PC-9 (cell line): ENCODE measurements around the gene GSK3B. TPM values are rescaled to one million over a fixed set of nuclear protein-coding genes. Genes with fewer than 3 reads are reported as not detected.

ENCODE experiments used
- BruUV-seq: library from RNA; stranded (reverse); fragments of 400-500 nt; replicated peaks from 2 replicates; lab custom pipeline; 2021; lab: Mats Ljungman, UMichigan
- CTCF ChIA-PET: fragments of 300-600 bp; sonication (Branson Sonifier 250); formaldehyde crosslinking; loops from one replicate; lab custom pipeline; 2022; ENCODE audit warnings: antibody characterized with exemption; lab: Charles Lee
- POLR2A ChIA-PET: fragments of 300-600 bp; sonication (Branson Sonifier 250); formaldehyde crosslinking; loops from one replicate; lab custom pipeline; 2022; ENCODE audit warnings: antibody characterized with exemption; ENCODE audit not compliant: unreplicated experiment; lab: Charles Lee
- DNase-seq, 2 experiments: peaks; one replicate each; pipeline versions ENCODE4 v3.0.0 to v3.0.0-alpha.2; 2015 to 2022; ENCODE audit warnings: mixed read lengths in 1 of 2
- H2AFZ ChIP-seq: fragments of 200-600 bp; sonication (generic); 2 replicates; pipeline ENCODE4 v1.8.1; 2017; ENCODE audit warnings: antibody characterized with exemption
- H3F3A ChIP-seq: fragments of 200-600 bp; sonication (generic); 2 replicates; pipeline ENCODE4 v1.8.1; 2017; ENCODE audit warnings: antibody characterized with exemption, mild to moderate bottlenecking, low read depth; ENCODE audit not compliant: insufficient read depth
- H3K27ac ChIP-seq: fragments of 200-600 bp; sonication (generic); 2 replicates; pipeline ENCODE4 v1.6.1; 2016; ENCODE audit warnings: mixed run types
- H3K27me3 ChIP-seq: fragments of 200-600 bp; sonication (generic); 2 replicates; pipeline ENCODE4 v1.6.1; 2016; ENCODE audit warnings: low read depth, mixed run types; ENCODE audit not compliant: insufficient read depth
- H3K36me3 ChIP-seq: fragments of 200-600 bp; sonication (generic); 2 replicates; pipeline ENCODE4 v1.6.1; 2016; ENCODE audit warnings: low read depth, mixed run types
- H3K4me1 ChIP-seq: fragments of 200-600 bp; sonication (generic); replicated peaks from 2 replicates; pipeline ENCODE4 v1.6.1; 2016; ENCODE audit warnings: mixed run types; ENCODE audit not compliant: insufficient read depth
- H3K4me2 ChIP-seq: fragments of 200-600 bp; sonication (generic); 2 replicates; pipeline ENCODE4 v1.6.1; 2017; ENCODE audit warnings: mixed run types
- H3K4me3 ChIP-seq: fragments of 200-600 bp; sonication (generic); 2 replicates; pipeline ENCODE4 v1.6.1; 2016; ENCODE audit warnings: mixed run types
- H3K79me2 ChIP-seq: fragments of 200-600 bp; sonication (generic); 2 replicates; pipeline ENCODE4 v1.6.1; 2017; ENCODE audit warnings: low read depth, mixed run types
- H3K9me2 ChIP-seq: fragments of 200-600 bp; sonication (generic); 2 replicates; pipeline ENCODE4 v1.8.1; 2017; ENCODE audit warnings: mild to moderate bottlenecking; ENCODE audit not compliant: insufficient read depth
- H3K9me3 ChIP-seq: fragments of 200-600 bp; sonication (generic); 2 replicates; pipeline ENCODE4 v1.8.1; 2016; ENCODE audit warnings: low read depth; ENCODE audit not compliant: insufficient read depth
- H4K20me1 ChIP-seq: fragments of 200-600 bp; sonication (generic); 2 replicates; pipeline ENCODE4 v1.8.1; 2017; ENCODE audit not compliant: insufficient read depth
- EZH2 ChIP-seq: fragments of 200-600 bp; sonication (generic); IDR thresholded peaks from 2 replicates; pipeline ENCODE4 v1.8.0; 2017; ENCODE audit warnings: antibody characterized with exemption, low read depth
- intact Hi-C: fragments of 100-400 bp; cut with micrococcal nuclease; formaldehyde crosslinking; loops from one replicate; pipeline ENCODE4 v1.10.0; 2022; ENCODE audit not compliant: unreplicated experiment
- total RNA-seq: library from RNA; stranded (reverse); gene quantifications from 2 replicates; pipeline ENCODE4 v1.2.3, GENCODE V29; 2021
- TF ChIP-seq, protein P1 (sequence below): fragments of 200-600 bp; sonication (generic); conservative IDR thresholded peaks from 2 replicates; pipeline ENCODE4 v1.6.1; 2017; ENCODE audit warnings: mixed run types, antibody characterized with exemption, mild to moderate bottlenecking, moderate library complexity

The GSK3B gene
- total RNA-seq, 1 experiment from 2014 or later, result 62.0 TPM

DNA sequence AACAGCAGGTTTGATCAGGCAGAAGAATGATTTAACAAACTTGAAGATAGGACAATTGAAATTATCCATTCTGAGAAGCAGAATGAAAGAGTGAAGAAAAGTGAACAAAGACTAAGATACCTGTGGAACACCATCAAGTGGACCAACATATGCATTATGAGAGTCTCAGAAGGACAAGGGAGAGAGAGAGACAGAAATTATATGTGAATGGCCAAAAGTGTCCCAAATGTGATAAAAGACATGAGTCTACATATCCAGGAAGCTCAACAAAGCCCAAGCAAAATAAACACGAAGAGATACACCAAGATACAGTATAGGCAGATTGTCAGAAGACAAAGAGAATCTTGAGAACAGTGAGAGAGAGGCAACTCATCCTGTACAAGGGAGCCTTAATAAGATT is 317.9 kb downstream of the GSK3B start:
- H3K27ac ChIP-seq, result no peak overlapping the region
- H3K9me2 ChIP-seq, result no peaks in the 10 kb centered on the region
- H3K27me3 ChIP-seq, result no peaks in the 10 kb centered on the region
- H4K20me1 ChIP-seq, result no peaks in the 10 kb centered on the region
- H3K4me2 ChIP-seq, result no peak overlapping the region
- DNase-seq, result no peak
- intact Hi-C loops, result no loop called here
- TF ChIP-seq EZH2, result no peak
- TF ChIP-seq, protein P1, sequence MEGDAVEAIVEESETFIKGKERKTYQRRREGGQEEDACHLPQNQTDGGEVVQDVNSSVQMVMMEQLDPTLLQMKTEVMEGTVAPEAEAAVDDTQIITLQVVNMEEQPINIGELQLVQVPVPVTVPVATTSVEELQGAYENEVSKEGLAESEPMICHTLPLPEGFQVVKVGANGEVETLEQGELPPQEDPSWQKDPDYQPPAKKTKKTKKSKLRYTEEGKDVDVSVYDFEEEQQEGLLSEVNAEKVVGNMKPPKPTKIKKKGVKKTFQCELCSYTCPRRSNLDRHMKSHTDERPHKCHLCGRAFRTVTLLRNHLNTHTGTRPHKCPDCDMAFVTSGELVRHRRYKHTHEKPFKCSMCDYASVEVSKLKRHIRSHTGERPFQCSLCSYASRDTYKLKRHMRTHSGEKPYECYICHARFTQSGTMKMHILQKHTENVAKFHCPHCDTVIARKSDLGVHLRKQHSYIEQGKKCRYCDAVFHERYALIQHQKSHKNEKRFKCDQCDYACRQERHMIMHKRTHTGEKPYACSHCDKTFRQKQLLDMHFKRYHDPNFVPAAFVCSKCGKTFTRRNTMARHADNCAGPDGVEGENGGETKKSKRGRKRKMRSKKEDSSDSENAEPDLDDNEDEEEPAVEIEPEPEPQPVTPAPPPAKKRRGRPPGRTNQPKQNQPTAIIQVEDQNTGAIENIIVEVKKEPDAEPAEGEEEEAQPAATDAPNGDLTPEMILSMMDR, result no peak
- H3K9me3 ChIP-seq, result no peaks in the 10 kb centered on the region
- CTCF ChIA-PET, result no interaction called here
- no peak overlapping the region for H2AFZ ChIP-seq
- no peaks in the 10 kb centered on the region for H3K4me1 ChIP-seq
- H3F3A ChIP-seq, result no peaks in the 10 kb centered on the region
- H3K79me2 ChIP-seq, result no peaks in the 10 kb centered on the region
- H3K4me3 ChIP-seq, result no peak overlapping the region
- no TSS peak for BruUV-seq
- H3K36me3 ChIP-seq, result no peaks in the 10 kb centered on the region
- POLR2A ChIA-PET, result no interaction called here

DNA sequence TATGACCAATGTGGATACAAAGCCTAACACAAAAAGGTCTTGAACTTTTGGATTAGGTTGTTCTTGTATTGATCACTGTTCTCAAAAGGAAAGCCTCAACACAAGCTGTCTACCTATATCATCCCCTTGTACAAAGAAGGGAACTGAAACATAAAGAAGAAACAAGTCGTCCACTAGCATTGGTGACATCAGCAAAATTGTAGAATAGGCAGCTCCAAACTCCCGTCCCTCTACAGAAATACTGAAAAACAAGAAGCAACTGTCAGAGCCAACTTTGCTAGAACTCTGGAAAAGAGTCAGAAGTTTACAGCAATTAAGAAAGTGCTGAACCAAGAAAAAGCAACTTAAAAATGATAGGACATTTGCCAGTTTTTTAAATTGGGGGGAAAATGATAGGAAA is 319.8 kb downstream of the GSK3B start:
- TF ChIP-seq, protein P1, result no peak
- no peak for TF ChIP-seq EZH2
- Histone ChIP-seq H2AFZ (no peak overlapping the region), H3F3A (no peaks in the 10 kb centered on the region), H3K4me1 (no peaks in the 10 kb centered on the region), H3K4me3 (no peak overlapping the region), H3K9me2 (no peaks in the 10 kb centered on the region), H3K79me2 (no peaks in the 10 kb centered on the region), H3K4me2 (no peak overlapping the region), H3K27me3 (no peaks in the 10 kb centered on the region), H3K9me3 (no peaks in the 10 kb centered on the region), H3K36me3 (no peaks in the 10 kb centered on the region), H3K27ac (no peak overlapping the region), H4K20me1 (no peaks in the 10 kb centered on the region)
- ChIA-PET CTCF (no interaction called here), POLR2A (no interaction called here)
- intact Hi-C loops, result no loop called here
- BruUV-seq, result no TSS peak
- DNase-seq, result no peak

Other genes starting within 250 kb of the GSK3B start
- gene GPR156, start 190.8 kb upstream of the GSK3B start, total RNA-seq, result 2.8 and 3.0 TPM in 2 replicates